ENCODE results near the gene CDC27. TPM values are rescaled to one million over a fixed set of nuclear protein-coding genes. Genes with fewer than 3 reads are reported as not detected.
"Not testable (repeated sequence)": the region's sequence is repeated elsewhere in the genome, so short reads cannot be mapped to it uniquely, and the experiment has no call there.

Gene CDC27
- total RNA-seq, 1 experiment from 2014 or later, result 95.9 TPM

GRCh38 chr17:47220531-47220999, 31.5 kb upstream of the CDC27 start:
- ChIA-PET POLR2A (ENCODE audit: low non-redundant PET) (no interaction called here), CTCF (no interaction called here)
- Histone ChIP-seq H3K27ac (ENCODE audit: low read depth, low read length, poor library complexity, severe bottlenecking) (no peak overlapping the region), H3K9me3 (ENCODE audit: low read depth, low read length, poor library complexity, severe bottlenecking) (no peaks in the 10 kb centered on the region), H3K36me3 (ENCODE audit: insufficient read depth, low read length, poor library complexity, severe bottlenecking) (no peaks in the 10 kb centered on the region), H3K4me3 (ENCODE audit: low read depth, low read length, poor library complexity, severe bottlenecking) (no peak overlapping the region), H3K27me3 (replicated peaks; ENCODE audit: insufficient read depth, low read depth, low read length, poor library complexity) (no peaks in the 10 kb centered on the region), H3K4me1 (ENCODE audit: insufficient read depth, low read length, poor library complexity, severe bottlenecking) (peaks cover 7% of the 10 kb centered on the region)
- DNase-seq (ENCODE audit: low spot score), result no peak
- no TSS peak for BruUV-seq (replicated peaks)
- intact Hi-C loops (cut with micrococcal nuclease; ENCODE audit: unreplicated experiment), result no loop called here
- TF ChIP-seq EZH2 (IDR thresholded peaks at IDR 0.05; ENCODE audit: borderline replicate concordance, low read depth, low read length, poor library complexity, severe bottlenecking), result no peak
- TF ChIP-seq, protein P1, sequence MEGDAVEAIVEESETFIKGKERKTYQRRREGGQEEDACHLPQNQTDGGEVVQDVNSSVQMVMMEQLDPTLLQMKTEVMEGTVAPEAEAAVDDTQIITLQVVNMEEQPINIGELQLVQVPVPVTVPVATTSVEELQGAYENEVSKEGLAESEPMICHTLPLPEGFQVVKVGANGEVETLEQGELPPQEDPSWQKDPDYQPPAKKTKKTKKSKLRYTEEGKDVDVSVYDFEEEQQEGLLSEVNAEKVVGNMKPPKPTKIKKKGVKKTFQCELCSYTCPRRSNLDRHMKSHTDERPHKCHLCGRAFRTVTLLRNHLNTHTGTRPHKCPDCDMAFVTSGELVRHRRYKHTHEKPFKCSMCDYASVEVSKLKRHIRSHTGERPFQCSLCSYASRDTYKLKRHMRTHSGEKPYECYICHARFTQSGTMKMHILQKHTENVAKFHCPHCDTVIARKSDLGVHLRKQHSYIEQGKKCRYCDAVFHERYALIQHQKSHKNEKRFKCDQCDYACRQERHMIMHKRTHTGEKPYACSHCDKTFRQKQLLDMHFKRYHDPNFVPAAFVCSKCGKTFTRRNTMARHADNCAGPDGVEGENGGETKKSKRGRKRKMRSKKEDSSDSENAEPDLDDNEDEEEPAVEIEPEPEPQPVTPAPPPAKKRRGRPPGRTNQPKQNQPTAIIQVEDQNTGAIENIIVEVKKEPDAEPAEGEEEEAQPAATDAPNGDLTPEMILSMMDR (conservative IDR thresholded peaks at IDR 0.05; ENCODE audit: low read depth, low read length), result no peak

GRCh38 chr17:47219621-47220475, 30.8 kb upstream of the CDC27 start:
- H3K4me3 ChIP-seq (ENCODE audit: low read depth, low read length, poor library complexity, severe bottlenecking), result no peak overlapping the region
- TF ChIP-seq, protein P1 (conservative IDR thresholded peaks at IDR 0.05; ENCODE audit: low read depth, low read length), result no peak
- TF ChIP-seq EZH2 (IDR thresholded peaks at IDR 0.05; ENCODE audit: borderline replicate concordance, low read depth, low read length, poor library complexity, severe bottlenecking), result no peak
- no peaks in the 10 kb centered on the region for H3K27me3 ChIP-seq (replicated peaks; ENCODE audit: insufficient read depth, low read depth, low read length, poor library complexity)
- ChIA-PET CTCF (no interaction called here), POLR2A (ENCODE audit: low non-redundant PET) (no interaction called here)
- H3K27ac ChIP-seq (ENCODE audit: low read depth, low read length, poor library complexity, severe bottlenecking), result no peak overlapping the region
- no peak for DNase-seq (ENCODE audit: low spot score)
- no TSS peak for BruUV-seq (replicated peaks)
- peaks cover 2% of the 10 kb centered on the region for H3K4me1 ChIP-seq (ENCODE audit: insufficient read depth, low read length, poor library complexity, severe bottlenecking)
- no peaks in the 10 kb centered on the region for H3K9me3 ChIP-seq (ENCODE audit: low read depth, low read length, poor library complexity, severe bottlenecking)
- H3K36me3 ChIP-seq (ENCODE audit: insufficient read depth, low read length, poor library complexity, severe bottlenecking), result no peaks in the 10 kb centered on the region
- intact Hi-C loops (cut with micrococcal nuclease; ENCODE audit: unreplicated experiment), result no loop called here

DNA sequence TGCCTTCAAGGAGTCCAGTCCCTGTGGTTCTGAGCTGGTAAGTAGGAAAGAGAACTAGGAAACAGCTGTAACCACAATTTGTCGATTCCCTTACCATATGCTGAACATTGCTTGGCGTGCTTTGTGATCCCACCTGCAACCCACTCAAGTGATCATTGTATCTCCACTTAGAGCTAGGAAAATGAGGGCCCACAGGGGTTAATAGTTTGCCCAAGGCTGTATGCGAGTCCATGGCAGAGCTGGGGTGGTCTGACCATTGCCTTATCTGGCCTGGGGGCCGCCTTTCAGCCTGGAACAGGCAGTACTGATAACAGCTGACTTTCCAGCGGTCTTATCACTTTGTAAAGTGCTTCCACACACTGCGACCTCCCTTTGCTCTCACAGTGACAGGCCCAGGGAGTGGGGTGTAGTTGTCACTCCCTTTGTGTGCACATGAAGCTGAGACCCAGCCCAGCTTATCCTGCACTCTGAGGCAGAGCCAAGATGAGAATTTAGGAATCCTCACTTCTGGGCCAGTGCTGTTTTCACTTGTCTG, 29.9 kb upstream of the CDC27 start:
- intact Hi-C loops (cut with micrococcal nuclease; ENCODE audit: unreplicated experiment), result no loop called here
- Histone ChIP-seq H3K27me3 (replicated peaks; ENCODE audit: insufficient read depth, low read depth, low read length, poor library complexity) (no peaks in the 10 kb centered on the region), H3K4me1 (ENCODE audit: insufficient read depth, low read length, poor library complexity, severe bottlenecking) (no peaks in the 10 kb centered on the region), H3K4me3 (ENCODE audit: low read depth, low read length, poor library complexity, severe bottlenecking) (no peak overlapping the region), H3K9me3 (ENCODE audit: low read depth, low read length, poor library complexity, severe bottlenecking) (no peaks in the 10 kb centered on the region), H3K36me3 (ENCODE audit: insufficient read depth, low read length, poor library complexity, severe bottlenecking) (no peaks in the 10 kb centered on the region), H3K27ac (ENCODE audit: low read depth, low read length, poor library complexity, severe bottlenecking) (no peak overlapping the region)
- BruUV-seq (replicated peaks), result no TSS peak
- ChIA-PET POLR2A (ENCODE audit: low non-redundant PET) (no interaction called here), CTCF (no interaction called here)
- no peak for TF ChIP-seq EZH2 (IDR thresholded peaks at IDR 0.05; ENCODE audit: borderline replicate concordance, low read depth, low read length, poor library complexity, severe bottlenecking)
- TF ChIP-seq, protein P1 (conservative IDR thresholded peaks at IDR 0.05; ENCODE audit: low read depth, low read length), result no peak
- DNase-seq (ENCODE audit: low spot score), result no peak

DNA sequence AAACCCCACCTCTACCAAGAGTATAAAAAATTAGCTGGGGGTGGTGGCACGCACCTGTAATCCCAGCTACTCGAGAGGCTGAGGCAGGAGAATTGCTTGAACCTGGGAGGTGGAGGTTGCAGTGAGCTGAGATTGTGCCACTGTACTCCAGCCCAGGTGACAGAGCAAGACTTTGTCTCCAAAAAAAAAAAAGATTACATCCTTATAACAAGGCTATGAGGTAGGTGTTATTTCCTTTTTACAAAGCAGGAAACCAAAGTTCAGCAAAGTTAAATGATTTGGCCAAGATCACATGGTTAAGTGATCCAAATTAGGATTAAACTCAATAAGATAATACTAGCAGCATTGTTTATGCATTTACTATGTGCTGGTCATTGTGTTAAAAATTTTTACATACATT, 28.2 kb upstream of the CDC27 start:
- H3K27me3 ChIP-seq (replicated peaks; ENCODE audit: insufficient read depth, low read depth, low read length, poor library complexity); H3K4me1 ChIP-seq (ENCODE audit: insufficient read depth, low read length, poor library complexity, severe bottlenecking); BruUV-seq (replicated peaks); H3K9me3 ChIP-seq (ENCODE audit: low read depth, low read length, poor library complexity, severe bottlenecking); POLR2A ChIA-PET (ENCODE audit: low non-redundant PET); H3K27ac ChIP-seq (ENCODE audit: low read depth, low read length, poor library complexity, severe bottlenecking); CTCF ChIA-PET; H3K4me3 ChIP-seq (ENCODE audit: low read depth, low read length, poor library complexity, severe bottlenecking); intact Hi-C loops (cut with micrococcal nuclease; ENCODE audit: unreplicated experiment); H3K36me3 ChIP-seq (ENCODE audit: insufficient read depth, low read length, poor library complexity, severe bottlenecking); DNase-seq (ENCODE audit: low spot score): not testable (repeated sequence)

DNA sequence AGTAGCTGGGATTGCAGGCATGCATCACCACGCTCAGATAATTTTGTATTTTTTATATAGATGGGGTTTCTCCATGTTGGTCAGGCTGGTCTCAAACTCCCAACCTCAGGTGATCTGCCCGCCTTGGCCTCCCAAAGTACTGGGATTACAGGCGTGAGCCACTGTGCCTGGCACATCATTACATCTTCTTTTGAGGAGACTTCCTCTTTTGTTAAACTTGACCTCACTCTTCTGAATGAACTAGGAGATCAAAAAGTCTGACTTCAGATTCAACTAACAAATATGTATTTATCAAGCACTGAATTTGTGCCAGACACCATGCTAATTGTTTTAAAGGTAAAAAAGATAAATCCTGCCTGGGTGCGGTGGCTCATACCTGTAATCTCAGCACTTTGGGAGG, 27.7 kb upstream of the CDC27 start:
- intact Hi-C loops (cut with micrococcal nuclease; ENCODE audit: unreplicated experiment); H3K27ac ChIP-seq (ENCODE audit: low read depth, low read length, poor library complexity, severe bottlenecking); H3K4me1 ChIP-seq (ENCODE audit: insufficient read depth, low read length, poor library complexity, severe bottlenecking); H3K4me3 ChIP-seq (ENCODE audit: low read depth, low read length, poor library complexity, severe bottlenecking); H3K36me3 ChIP-seq (ENCODE audit: insufficient read depth, low read length, poor library complexity, severe bottlenecking); DNase-seq (ENCODE audit: low spot score); BruUV-seq (replicated peaks); H3K27me3 ChIP-seq (replicated peaks; ENCODE audit: insufficient read depth, low read depth, low read length, poor library complexity); POLR2A ChIA-PET (ENCODE audit: low non-redundant PET); CTCF ChIA-PET; H3K9me3 ChIP-seq (ENCODE audit: low read depth, low read length, poor library complexity, severe bottlenecking): not testable (repeated sequence)
